ENCODE measurements around the gene KCNQ1.

Gene KCNQ1

DNA sequence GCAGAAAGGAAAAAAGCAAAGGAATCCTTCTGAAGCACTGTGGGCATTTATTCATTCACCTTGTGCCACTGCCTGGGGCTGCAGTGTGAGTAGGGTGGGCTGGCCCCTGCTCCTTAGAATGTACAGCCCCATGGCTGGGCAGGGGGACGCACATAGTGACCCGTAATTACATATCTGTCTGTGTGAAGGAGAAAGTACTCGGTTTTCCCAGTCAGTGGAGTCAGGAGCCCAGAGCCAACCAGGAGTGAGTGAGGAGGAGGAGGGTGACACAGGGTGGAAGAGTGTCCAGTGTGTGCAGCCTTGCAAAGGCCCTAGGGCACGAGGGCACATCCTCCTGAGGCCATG lies 348.9 kb downstream of the KCNQ1 start:
- DNase-seq (ENCODE audit: low read depth in 3 of 3), result no peak

DNA sequence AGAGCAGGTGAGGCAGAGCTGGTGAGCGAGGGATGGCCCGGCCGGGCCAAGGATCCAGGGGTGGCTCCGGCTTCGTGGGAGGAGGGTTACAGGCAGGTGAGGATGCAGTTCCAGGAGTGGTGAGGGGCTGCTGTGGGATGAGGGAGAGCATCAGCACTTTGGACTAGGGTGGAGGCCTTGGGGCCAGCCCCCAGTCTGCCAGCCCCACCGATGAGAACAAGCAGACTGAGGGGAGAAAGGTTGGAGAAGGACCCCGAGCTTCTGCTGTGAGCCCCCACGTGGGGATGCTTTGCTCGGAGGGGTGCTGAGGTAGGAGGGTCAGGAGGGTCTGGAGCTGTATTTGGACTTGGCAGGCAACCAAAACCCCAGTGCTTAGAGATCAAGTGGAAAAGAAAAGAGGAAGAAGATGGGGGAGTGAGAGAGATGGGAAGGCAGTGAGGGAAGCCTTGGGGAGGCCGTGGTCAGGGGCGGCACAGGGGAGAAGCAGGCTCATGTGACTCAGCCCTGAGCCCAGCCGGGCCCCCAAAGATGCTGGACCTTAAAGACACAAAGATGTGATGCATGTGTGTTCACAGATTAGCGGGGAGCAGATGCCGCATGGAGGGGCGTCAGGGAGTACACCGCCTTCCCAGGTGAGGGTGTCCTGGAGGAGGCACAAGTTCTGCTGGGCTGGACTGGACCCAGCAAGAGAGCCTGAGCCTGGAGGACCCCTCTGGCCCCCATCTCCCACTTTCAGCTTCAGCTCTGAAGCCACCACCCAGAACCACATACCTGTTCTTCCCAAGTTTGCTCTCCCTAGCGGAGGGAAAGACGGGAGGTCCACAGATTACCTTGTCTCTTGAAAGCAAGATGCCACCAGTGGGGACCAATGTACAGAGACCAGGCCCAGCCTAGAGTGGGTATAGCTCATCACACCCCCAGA lies 349.5 kb downstream of the KCNQ1 start:
- no peak for DNase-seq (ENCODE audit: low read depth in 3 of 3)

DNA sequence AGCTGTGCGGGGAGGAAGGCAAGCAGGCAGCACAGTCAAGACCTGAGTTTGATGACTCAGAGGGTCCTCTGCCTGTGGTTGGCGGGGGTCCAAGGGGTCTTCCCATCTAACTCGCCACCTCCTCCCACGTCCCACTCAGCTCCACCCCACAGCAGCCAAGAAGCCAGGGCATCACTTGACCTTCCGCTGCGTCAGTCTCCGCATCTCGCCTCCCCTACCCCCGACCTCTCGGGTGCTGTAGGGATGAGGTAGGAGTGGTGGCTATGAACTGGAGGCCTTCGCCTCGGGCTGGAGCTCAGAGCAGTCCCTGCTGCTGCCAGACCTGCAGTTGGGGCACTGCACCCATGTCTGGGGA lies 350.1 kb downstream of the KCNQ1 start:
- DNase-seq (ENCODE audit: low read depth in 3 of 3), result no peak

DNA sequence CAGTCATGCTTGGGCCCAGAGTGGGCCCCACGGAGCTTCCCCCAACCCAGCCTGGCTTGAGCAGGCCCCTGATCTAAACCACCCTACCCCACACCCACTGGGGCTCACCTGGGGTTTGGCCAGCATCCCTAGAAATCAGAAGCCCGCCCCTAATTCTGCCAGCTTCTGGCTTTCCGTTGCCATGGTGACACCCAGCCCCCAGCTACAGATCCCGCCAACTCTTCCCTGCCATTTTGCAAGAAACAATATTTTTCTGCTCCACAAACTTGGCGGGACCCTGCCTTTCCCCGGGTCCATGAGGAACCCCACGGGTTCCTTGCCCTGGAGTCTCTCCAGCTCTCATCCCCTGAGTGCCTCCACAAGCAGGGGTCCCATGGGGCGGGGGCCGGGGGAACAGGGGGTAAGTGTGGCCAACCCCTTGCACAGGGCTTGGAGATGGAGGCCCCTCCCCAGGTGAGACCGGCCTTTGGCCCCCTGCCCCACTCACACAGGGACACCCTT lies 350.7 kb downstream of the KCNQ1 start:
- DNase-seq (ENCODE audit: low read depth in 3 of 3), result no peak

DNA sequence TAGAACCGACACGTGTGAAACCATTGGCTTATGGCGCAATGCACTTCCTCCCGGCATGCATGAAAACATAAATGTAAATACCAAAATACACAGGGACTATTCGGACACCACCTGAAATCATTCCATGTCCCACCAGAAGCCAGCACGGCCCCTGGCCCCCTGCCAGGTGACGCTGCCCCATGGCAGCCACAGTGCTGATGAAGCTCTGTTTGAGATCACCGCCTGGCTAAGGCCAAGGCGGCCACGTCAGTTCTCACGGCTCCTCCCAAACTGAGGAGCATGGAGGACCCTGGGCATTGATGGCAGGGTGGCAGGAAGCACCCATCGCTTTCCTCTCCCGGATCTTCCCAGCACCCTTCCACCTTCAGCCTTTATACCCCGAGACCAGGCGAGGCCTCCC lies 351.3 kb downstream of the KCNQ1 start:
- DNase-seq (ENCODE audit: low read depth in 3 of 3), result no peak

DNA sequence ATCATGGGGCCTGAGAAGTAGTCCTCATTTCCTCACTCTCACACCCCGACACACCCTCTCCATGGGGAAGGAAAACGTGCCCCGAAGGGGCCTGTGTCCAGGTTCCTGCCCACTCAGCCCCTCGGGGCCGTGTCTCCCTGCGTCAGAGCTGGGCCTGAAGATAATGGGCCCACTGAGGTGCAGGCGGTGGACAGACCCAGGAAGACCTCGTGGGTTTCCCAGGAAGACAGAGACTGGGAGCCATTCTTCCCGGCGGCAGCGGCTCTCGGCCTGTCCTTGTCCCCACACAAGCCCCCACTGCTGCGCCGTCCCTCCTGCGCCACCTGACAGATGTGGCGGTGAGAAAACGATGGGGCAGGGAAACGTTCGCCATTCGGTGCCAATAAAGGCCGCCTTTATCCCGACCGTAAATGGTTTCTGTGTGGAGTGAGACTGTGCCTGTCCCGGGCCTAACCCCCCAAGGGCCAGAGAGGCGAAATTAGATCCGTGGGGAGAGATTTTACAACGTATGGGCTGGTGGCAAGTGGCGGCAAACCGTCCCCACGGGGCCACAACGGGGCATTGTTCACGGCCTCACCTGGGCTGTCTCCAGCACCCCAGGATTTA lies 351.8 kb downstream of the KCNQ1 start:
- DNase-seq (ENCODE audit: low read depth in 3 of 3), result no peak

DNA sequence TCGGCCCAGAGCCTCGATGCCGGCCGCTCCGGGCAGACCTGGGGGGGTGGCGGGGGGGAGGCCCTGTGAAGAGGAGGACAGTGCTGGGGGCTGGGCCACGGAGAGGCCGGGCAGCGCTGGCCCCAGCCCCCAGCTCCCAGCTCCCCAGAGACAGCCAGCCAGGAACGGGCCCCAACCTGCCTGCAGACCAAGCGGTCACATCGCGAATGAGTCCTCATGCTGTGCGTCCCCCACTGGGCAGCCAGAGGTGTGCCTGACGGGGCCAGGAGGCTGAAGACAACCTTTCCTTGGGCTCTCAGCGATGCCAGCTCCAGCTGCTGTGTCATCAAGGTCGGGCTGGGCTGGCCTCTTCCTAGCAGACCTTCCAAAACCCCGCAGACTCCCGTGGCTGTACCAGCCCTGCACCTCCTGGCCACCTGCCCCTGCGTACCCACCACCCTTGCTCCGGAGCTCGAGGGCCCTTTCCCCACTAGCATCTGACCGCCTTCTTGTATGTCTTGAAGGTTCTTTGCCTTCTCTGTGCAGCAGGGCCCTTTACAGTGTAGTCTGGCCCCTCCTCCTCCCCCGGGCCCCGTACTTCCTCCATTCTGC lies 352.4 kb downstream of the KCNQ1 start:
- no peak for DNase-seq (ENCODE audit: low read depth in 3 of 3)

DNA sequence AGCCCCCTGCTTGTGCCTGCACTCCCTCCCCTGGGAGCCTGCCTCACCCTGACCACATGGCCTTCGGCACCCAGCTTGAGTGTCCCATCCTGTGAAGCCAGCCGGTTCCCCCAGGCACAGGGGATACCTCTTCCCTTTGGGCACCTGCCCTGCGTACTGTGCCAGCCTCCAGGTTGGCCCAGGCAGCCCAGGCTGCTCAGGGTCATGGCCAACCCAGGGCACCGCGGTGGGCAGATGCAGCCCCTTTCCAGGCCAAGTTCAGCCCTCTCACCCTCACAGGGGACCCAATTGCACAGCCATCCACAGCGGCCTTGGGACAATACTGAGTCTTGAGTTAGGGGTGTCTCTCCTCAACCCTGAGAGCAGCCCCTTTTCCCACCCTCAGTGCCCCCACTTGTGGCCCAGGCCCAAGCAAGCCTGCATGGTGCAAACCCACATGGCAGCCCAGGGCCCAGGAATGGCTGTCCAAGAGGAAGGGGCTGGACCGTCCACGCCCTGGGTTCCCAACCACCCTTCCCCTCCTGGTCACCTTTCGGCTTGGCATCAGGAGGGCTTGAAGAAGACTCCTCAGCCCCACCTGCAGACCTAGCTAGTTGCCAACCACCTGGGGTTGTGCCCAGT lies 353.0 kb downstream of the KCNQ1 start:
- DNase-seq (ENCODE audit: low read depth in 3 of 3), result no peak

DNA sequence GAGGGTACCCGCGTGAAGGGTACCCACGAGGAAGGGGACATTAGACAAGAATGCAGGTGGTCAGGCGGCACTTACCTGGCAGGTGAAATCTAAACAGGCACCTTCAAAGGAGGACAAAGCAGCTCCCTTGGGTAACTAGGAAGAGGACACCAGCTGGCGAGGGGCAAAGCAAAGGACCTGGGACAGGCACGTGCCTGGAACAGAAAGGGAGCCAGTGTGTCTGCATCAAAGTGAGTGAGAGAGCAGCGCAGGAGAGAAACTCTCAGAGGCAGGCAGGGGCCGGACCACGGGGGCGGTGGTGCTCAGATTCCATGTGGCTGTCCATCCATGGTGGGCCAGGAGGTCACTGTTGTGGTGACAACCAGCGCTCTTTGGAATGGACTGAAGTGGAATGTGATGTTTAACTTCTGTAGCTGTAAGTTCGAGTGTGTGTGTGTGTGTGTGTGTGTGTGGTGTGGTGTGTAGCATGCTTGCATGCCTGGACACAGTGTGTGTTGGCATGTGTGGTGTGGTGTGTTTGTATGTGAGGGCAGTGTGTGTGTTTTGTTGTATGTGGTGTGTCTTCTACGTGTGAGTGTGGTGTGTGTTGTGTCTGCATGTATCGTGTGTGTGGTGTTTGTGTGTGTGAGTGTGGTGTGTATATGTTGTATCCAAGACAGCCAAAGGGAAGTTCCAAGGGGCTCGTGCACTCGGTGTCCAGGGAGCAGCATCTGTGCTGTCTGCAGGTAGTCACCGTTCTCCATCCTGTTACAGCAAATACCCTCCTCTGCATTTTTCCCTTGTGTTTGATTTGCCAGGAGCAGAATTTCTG lies 354.3 kb downstream of the KCNQ1 start:
- no peak for DNase-seq (ENCODE audit: low read depth in 3 of 3)

DNA sequence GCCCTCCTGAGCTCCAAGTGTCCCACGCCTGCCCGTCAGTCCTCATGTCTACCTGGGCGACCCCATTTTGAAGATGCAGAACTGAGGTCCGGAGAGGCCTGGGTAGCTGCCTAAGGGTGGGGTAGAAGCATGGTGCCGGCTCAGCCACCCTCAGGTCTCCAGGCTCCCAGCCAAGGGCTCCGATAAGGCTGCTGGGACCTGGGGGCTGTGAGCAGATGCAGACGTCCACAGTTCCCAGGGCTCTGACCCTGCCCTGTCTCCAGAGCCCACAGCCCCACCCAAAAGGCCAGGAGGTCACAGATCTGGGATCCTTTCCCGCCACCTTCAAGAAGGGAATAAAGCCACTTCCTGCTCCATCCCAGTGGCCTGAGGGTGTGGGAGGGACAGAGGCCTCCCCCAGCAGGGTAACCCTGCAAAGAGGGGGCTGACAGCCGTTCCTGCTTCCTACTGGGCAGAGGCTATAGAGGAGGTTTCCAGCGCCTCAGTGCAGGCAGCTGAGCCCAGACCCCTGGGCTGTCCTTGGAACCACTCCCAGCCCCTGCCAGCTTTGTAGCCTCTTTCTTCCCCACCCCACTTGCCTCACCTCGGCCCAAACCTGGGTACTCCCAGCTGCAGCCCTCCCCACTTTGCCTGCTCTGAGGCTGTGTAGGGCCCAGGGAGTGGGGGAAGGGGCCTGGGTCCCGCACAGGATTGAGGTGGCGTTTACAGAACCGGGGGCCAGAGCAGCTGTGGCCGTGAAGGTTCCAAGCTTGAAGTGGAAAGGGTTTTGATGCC lies 355.3 kb downstream of the KCNQ1 start:
- DNase-seq (ENCODE audit: low read depth in 3 of 3), result no peak

DNA sequence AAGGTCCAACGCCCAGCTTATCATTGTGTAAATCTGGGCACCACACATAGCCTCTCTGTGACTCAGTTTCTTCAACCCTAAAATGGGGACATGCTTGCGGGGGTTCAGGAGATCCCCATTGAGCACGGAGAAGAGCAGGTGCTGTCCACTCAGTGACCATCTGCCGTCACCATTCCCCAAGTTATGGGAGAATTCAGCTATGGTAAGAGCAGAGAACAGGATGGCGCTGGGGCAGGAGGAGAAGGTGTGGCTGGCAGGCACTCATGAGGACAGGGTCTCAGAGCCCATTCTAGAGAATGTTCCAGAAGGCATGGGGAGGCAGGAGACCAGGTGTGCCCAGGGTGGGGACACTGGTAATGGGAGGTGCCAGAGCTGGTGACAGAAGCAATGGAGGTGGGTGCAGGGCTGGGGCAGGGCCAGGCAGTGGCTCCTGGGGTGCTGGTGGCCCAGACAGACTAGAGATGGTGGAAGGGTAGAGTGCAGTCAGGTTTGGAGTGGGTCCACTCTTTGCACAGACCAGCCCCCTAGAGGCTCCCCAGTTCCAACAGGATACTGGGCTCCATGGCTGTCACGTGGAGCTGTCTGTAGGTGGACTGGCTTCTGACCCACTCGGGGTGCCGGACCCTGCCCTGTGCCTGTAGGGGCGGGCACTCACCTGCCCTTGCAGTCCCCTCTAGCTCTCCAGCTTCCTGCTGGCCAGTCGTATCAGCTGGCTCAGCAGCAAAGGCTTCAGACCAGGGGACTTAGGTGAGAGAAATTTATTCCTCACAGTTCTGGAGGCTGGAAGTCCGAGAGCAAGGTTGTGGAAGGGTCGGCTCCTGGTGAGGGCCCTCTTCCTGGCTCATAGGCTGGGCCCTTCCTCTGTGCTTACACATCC lies 356.1 kb downstream of the KCNQ1 start:
- DNase-seq (ENCODE audit: low read depth in 3 of 3), result no peak

DNA sequence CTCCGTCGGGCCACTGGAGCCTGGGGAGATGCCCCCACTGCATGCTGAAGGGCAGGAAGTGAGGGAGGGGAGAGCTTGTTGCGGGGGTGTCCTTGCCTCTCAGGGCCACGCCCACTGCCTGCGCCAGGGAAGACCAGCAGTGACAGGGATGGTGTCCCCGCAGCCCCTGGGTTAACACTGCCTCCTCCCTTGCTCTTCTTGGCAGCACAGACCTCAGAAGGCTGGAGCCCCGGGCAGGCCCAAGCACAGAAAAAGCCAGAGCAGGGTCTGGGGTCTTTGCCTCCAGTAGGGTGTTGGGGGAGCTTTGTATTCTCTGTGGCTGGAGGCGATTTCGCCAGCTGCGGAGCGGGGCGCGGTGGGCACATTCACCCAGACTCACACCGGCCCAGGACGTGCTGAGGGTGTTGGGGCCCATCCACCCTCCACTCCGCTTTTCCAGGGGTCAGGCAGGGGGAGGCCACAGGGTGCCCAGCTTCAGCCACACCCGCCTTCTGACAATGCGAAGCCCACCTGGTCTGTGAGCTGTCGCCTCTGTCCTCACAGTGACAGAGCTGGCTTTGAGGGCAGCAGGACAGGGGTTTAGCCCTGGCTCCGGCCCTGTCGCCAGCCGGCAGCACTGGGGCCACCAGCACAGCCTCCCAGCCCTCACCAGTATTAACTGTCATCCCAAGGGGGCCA lies 357.0 kb downstream of the KCNQ1 start:
- DNase-seq (ENCODE audit: low read depth in 3 of 3), result no peak

DNA sequence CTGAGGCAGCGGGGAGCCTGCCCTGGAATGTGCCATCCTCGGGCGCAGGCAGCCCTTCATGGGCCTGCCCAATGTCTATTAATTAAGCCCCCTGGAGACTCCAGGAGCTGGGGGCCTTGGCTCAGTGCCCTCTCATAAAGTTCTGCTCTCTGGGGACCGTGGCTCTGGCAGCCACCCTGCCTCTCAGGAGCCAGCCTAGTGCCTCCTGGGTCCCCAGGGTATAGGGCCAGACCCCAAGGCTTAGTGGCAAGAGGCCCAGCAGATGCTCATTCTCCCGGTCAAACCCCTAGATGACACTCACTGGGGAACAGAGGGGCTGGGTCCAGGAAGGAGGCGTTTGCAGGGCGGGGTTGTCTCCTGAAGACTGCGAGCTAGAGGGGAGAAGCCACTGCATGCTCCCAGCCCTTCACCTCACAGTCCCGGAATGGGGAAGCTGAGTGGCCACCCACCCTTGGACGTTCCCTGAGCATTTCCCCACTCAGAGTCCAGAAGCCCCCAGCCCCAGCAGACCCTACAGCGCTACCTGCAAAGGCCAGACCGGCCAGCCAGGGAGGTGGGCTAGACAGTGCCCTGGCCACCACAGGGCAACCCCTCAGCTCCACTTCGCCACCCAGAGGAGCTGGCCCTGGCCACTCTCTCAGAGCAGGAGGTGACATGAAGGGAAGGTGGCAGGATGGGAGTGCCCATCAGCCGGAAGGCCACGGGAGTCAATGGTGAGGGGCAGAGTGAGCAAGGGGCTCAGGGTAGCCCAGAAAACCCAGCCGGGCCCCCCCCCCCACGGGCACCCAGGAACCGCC lies 357.8 kb downstream of the KCNQ1 start:
- DNase-seq (ENCODE audit: low read depth in 3 of 3), result no peak

DNA sequence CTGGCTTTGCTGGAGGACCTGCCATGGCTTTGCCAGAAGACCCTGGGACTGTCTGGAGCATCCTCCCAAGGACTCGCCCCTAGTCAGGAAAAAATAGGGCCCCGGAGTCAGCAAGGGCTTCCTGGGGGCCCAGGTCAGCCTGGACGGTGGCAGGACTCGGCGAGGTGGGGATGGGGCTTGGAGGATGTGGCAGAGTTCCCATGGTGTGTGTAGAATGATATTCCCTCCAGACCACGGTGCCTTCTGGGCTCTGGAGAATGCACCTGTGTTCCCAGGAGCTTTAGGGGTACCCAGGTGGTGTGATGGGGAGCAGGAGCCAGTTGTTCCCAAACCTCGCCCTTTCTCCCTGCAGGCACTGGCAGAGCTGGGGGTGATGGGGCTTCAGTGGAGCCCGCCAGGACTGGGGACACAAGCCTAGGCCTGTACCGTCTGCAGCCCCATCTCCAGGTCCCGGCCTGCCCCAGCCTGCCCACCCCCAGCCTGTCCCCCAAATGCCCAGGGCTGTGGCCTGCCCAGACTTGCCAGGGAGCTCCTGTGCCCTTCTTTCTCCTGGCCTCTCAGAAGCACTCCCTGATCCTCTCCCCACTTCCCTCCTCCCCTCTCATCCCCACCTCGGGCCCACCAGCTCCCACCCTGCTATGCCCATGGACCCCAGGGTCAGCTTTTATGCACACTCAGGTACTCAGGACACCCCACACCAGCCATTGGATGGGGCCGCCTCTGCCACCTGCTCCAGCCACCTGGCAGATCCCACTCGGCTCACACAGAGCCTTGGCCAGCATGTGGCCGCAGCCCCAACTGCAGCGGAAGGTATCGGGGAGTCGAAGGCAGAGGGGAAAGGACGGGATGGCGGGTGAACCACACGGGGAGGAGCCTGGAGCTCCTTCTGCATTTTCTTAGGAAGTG lies 358.6 kb downstream of the KCNQ1 start:
- no peak for DNase-seq (ENCODE audit: low read depth in 3 of 3)

DNA sequence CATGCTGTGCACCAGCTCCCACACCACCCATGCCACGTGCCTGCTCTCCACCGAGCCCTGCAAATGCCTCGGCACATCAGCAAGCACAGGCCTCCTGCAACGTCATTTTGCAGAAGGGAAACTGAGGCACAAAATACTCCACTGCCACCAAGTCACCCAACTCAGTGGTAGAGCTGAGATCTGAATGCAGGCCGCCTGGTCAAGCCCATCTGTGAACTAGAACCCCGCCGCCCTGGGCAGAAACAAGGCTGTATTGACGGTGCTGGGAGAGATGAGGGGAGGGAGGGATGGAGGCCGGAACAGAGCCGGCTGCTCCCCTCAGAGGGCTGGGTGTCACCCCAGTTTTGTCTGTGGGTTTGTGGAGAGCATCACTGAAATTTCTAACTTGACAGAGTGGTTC lies 359.4 kb downstream of the KCNQ1 start:
- no peak for DNase-seq (ENCODE audit: low read depth in 3 of 3)

DNA sequence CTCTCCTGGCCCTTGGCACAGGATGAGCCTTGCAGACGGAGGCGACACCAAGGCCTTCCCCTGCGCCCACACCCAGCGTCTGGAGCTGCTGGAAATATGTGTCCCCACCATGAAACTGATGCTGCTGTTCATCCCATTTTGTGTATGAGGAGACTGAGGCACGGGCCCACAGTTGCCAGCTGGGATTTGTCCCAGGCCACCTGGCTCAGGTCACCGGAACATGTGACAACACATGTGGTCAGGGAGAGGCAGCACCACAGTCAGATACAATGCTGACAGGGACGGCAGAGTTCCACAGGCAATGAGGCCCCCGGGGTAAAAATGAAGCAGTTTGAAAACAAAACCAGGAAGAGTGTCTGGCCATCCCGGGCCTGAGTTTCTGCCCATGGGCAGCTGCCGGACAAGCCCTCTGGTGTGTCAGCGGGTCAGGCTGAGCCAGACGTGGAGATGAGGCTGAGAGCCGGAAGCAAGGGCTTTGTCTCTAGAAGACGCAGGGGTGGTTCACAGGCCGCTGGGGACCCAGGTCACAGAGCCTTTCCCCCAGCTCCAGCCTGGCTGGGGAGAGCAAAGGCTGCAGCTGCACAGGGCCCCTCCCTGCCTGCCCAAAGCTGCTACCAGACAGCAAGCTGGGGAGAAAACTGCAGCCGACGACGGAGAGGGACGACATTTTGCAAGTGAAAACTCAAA lies 360.0 kb downstream of the KCNQ1 start:
- DNase-seq (ENCODE audit: low read depth in 3 of 3), result no peak
